Endothelial cell of hepatic sinusoid (primary cell): ENCODE data around the gene TMEM271.

Source experiments
- in situ Hi-C: cut with HindIII; loops from 2 replicates; pipeline ENCODE4 v1.10.0; 2017; ENCODE audit warnings: low sequenced_read_pairs

The TMEM271 gene

GRCh38 chr4:581753-582361 is 5.8 kb upstream of the TMEM271 start:
- in situ Hi-C loops, result no loop called here

GRCh38 chr4:581181-581580 is 5.1 kb upstream of the TMEM271 start:
- in situ Hi-C loops, result no loop called here

GRCh38 chr4:579543-580175 is 3.6 kb upstream of the TMEM271 start:
- in situ Hi-C loops, result no loop called here

- in situ Hi-C loops, result no loop called here
Observed at GRCh38 chr4:578451-579443, 2.7 kb upstream of the TMEM271 start.

GRCh38 chr4:577499-578450 is 1.7 kb upstream of the TMEM271 start:
- in situ Hi-C loops, result no loop called here

GRCh38 chr4:576991-577498 is 950 bp upstream of the TMEM271 start:
- in situ Hi-C loops, result no loop called here

- in situ Hi-C loops, result no loop called here
Observed at GRCh38 chr4:575281-576141, 584 bp downstream of the TMEM271 start.

GRCh38 chr4:574346-575161 is 1.5 kb downstream of the TMEM271 start:
- in situ Hi-C loops, result no loop called here

GRCh38 chr4:573122-573892 is 2.8 kb downstream of the TMEM271 start:
- in situ Hi-C loops, result no loop called here

- in situ Hi-C loops, result no loop called here
Observed at GRCh38 chr4:572594-572993, 3.5 kb downstream of the TMEM271 start.

GRCh38 chr4:571838-572572 is 4.1 kb downstream of the TMEM271 start:
- in situ Hi-C loops, result no loop called here

GRCh38 chr4:570754-571153 is 5.3 kb downstream of the TMEM271 start:
- in situ Hi-C loops, result no loop called here

- in situ Hi-C loops, result no loop called here
Observed at GRCh38 chr4:569958-570667, 6.0 kb downstream of the TMEM271 start.

- in situ Hi-C loops, result no loop called here
Observed at GRCh38 chr4:568962-569361, 7.1 kb downstream of the TMEM271 start.

- in situ Hi-C loops, result no loop called here
Observed at GRCh38 chr4:568351-568652, 7.8 kb downstream of the TMEM271 start.

GRCh38 chr4:567457-568350 is 8.4 kb downstream of the TMEM271 start:
- in situ Hi-C loops, result no loop called here
